HG03280 (cell line): ENCODE data around the gene TSEN54.
"Not testable (repeated sequence)": the region's sequence is repeated elsewhere in the genome, so short reads cannot be mapped to it uniquely, and the experiment has no call there.

Experiments
- ATAC-seq: cut with Tn5 transposase; IDR thresholded peaks from one replicate; pipeline ENCODE4 v1.9.1; 2021; ENCODE audit warnings: mild to moderate bottlenecking, moderate library complexity; ENCODE audit not compliant: unreplicated experiment

The TSEN54 gene

GRCh38 chr17:75517297-75517865 is 1.1 kb downstream of the TSEN54 start:
- no peak for ATAC-seq

- ATAC-seq: no peak
Measured at GRCh38 chr17:75518201-75518600, 1.9 kb downstream of the TSEN54 start.

GRCh38 chr17:75518983-75519537 is 2.7 kb downstream of the TSEN54 start:
- ATAC-seq: no peak

- not testable (repeated sequence) for ATAC-seq
Measured at GRCh38 chr17:75520413-75520812, 4.1 kb downstream of the TSEN54 start.

GRCh38 chr17:75521290-75521689 is 5.0 kb downstream of the TSEN54 start:
- no peak for ATAC-seq

- no peak for ATAC-seq
Measured at GRCh38 chr17:75521951-75522727, 5.8 kb downstream of the TSEN54 start.

- no peak for ATAC-seq
Measured at GRCh38 chr17:75523647-75524046, 7.3 kb downstream of the TSEN54 start.

GRCh38 chr17:75524269-75524969 is 8.1 kb downstream of the TSEN54 start:
- ATAC-seq: no peak

- ATAC-seq: peak; percentile 88
Measured at GRCh38 chr17:75524970-75525805, 8.9 kb downstream of the TSEN54 start, which contains the start of gene LLGL2. Gene LLGL2, plus strand, starts transcription at chr17:75525697. Its CDS starts 17,730 bp downstream, at chr17:75543427.

- peak; percentile 14 for ATAC-seq
Measured at GRCh38 chr17:75525806-75526554, 9.7 kb downstream of the TSEN54 start.

- no peak for ATAC-seq
Measured at GRCh38 chr17:75526555-75527270, 10.4 kb downstream of the TSEN54 start.

- ATAC-seq: no peak
Measured at GRCh38 chr17:75530837-75531720, 14.8 kb downstream of the TSEN54 start.

- no peak for ATAC-seq
Measured at GRCh38 chr17:75531721-75532072, 15.4 kb downstream of the TSEN54 start.

- ATAC-seq: no peak
Measured at GRCh38 chr17:75535119-75535537, 18.8 kb downstream of the TSEN54 start.

GRCh38 chr17:75535871-75536270 is 19.5 kb downstream of the TSEN54 start:
- no peak for ATAC-seq

- ATAC-seq: no peak
Measured at GRCh38 chr17:75536366-75536765, 20.0 kb downstream of the TSEN54 start.

GRCh38 chr17:75539967-75540729 is 23.8 kb downstream of the TSEN54 start:
- no peak for ATAC-seq
